Sigmoid colon (tissue), 4 donors: Measurements from ENCODE around the gene BAD.

Experiments used
- POLR2A ChIP-seq, 2 donors: fragments of 450-650 bp; IDR thresholded peaks; one replicate each; pipeline ENCODE4 v1.6.1; 2016; ENCODE audit warnings: antibody characterized with exemption in 2 of 2, mild to moderate bottlenecking in 2 of 2, moderate library complexity in 2 of 2
- POLR2AphosphoS5 ChIP-seq, 4 donors: sonication (generic); formaldehyde crosslinking; IDR thresholded peaks; one replicate each; pipeline ENCODE4 v1.6.1; 2017; ENCODE audit warnings: antibody characterized with exemption in 4 of 4
- TF ChIP-seq, protein P1 (sequence below), 4 experiments: fragments of 450-650 bp in 3 of 4; fragments of 200-600 bp in 1 of 4; IDR thresholded peaks; one replicate each; pipeline ENCODE4 v1.5.1; 2016 to 2019; ENCODE audit warnings: antibody characterized with exemption in 4 of 4, mild to moderate bottlenecking in 3 of 4, moderate library complexity in 2 of 4

DNA sequence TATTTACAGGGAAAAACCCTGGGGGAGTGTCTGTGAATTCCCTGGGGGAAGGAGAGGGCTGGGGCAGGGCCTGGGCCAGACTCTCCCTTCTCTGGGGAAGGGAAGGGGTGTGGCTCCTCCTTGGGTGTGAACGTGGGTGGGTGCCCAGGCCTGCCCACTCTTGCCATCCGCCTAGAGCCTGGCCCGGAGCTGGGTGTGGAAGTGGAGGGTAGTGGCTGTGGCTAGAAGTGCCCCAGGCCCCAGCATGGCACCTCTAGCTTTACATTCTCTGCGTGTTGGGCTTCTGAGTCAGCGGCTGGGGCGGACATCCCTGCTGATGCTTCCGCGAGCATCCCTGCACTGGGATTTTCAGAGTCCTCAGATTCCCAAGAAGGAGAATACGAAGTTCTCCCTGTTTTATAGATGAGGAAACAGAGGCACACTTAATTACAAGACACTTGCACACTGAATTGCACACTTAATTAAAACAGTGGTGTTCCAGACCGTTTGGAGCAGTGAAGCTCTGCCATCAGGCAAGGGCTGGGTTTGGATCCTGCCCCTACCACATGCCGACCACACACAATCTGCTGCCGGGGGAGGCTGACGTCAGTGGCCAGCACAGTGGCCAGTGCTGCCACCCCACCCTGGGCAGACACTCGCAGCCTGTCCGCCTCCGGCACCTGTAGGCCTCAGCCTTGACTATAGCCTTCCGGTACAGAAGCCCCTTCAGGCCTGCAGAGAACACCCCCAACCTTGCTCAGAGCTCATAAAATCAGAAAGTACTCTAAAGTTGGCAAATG, 7.6 kb downstream of the BAD start:
- TF ChIP-seq, protein P1, sequence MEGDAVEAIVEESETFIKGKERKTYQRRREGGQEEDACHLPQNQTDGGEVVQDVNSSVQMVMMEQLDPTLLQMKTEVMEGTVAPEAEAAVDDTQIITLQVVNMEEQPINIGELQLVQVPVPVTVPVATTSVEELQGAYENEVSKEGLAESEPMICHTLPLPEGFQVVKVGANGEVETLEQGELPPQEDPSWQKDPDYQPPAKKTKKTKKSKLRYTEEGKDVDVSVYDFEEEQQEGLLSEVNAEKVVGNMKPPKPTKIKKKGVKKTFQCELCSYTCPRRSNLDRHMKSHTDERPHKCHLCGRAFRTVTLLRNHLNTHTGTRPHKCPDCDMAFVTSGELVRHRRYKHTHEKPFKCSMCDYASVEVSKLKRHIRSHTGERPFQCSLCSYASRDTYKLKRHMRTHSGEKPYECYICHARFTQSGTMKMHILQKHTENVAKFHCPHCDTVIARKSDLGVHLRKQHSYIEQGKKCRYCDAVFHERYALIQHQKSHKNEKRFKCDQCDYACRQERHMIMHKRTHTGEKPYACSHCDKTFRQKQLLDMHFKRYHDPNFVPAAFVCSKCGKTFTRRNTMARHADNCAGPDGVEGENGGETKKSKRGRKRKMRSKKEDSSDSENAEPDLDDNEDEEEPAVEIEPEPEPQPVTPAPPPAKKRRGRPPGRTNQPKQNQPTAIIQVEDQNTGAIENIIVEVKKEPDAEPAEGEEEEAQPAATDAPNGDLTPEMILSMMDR (IDR thresholded peaks at IDR 0.05): no peak
- no peak for TF ChIP-seq POLR2AphosphoS5 (IDR thresholded peaks at IDR 0.05)
- TF ChIP-seq POLR2A (IDR thresholded peaks at IDR 0.05): no peak
